Glutamatergic neuron (in vitro differentiated cells): ENCODE data around the gene VEGFA. TPM values are rescaled to one million over a fixed set of nuclear protein-coding genes. Genes with fewer than 3 reads are reported as not detected.
A peak's percentile ranks its signal among the peaks of the same experiment; 100 is the strongest.

Source experiments
- DNase-seq: peaks from one replicate; pipeline ENCODE4 v3.0.0; 2022
- H3K27ac Mint-ChIP-seq: one replicate; pipeline ENCODE4 v1.8.0; 2020; ENCODE audit warnings: mild to moderate bottlenecking, mixed read lengths, inconsistent platforms; ENCODE audit not compliant: unreplicated experiment
- H3K27me3 Mint-ChIP-seq: one replicate; pipeline ENCODE4 v1.8.0; 2020; ENCODE audit warnings: mild to moderate bottlenecking, moderate library complexity, mixed read lengths, inconsistent platforms; ENCODE audit not compliant: unreplicated experiment
- H3K36me3 Mint-ChIP-seq: one replicate; pipeline ENCODE4 v1.8.0; 2020; ENCODE audit warnings: mild to moderate bottlenecking, mixed read lengths, inconsistent platforms; ENCODE audit not compliant: unreplicated experiment
- H3K4me1 Mint-ChIP-seq: one replicate; pipeline ENCODE4 v1.8.0; 2020; ENCODE audit warnings: mild to moderate bottlenecking, low read depth, mixed read lengths, inconsistent platforms; ENCODE audit not compliant: unreplicated experiment
- H3K4me3 Mint-ChIP-seq: one replicate; pipeline ENCODE4 v1.8.0; 2020; ENCODE audit warnings: mild to moderate bottlenecking, mixed read lengths, inconsistent platforms; ENCODE audit not compliant: unreplicated experiment
- H3K9me3 Mint-ChIP-seq: one replicate; pipeline ENCODE4 v1.8.0; 2020; ENCODE audit warnings: mild to moderate bottlenecking, moderate library complexity, mixed read lengths, inconsistent platforms; ENCODE audit not compliant: unreplicated experiment
- CTCF ChIP-seq: fragments of 200-600 bp; sonication (generic); IDR thresholded peaks from one replicate; pipeline ENCODE4 v1.5.0; 2021; ENCODE audit not compliant: partially characterized antibody, unreplicated experiment
- total RNA-seq: library from RNA; stranded (reverse); fragmentation: NEBNext Ultra II Directional; extraction: Animal tissue kit (Norgen Biotek cat#: 25700); gene quantifications from one replicate; pipeline ENCODE4 v1.2.1, GENCODE V29; 2021; ENCODE audit not compliant: unreplicated experiment

Gene VEGFA
- total RNA-seq, 1 donor from 2014 or later = 21.6 TPM

- peaks cover 2% of the 10 kb centered on the region for H3K27me3 Mint-ChIP-seq
- H3K36me3 Mint-ChIP-seq = no peaks in the 10 kb centered on the region
- no peak for TF ChIP-seq CTCF
- no peak for DNase-seq
- no peak overlapping the region for H3K4me3 Mint-ChIP-seq
- H3K27ac Mint-ChIP-seq = no peak overlapping the region
- peaks cover 3% of the 10 kb centered on the region for H3K9me3 Mint-ChIP-seq
- H3K4me1 Mint-ChIP-seq = no peaks in the 10 kb centered on the region
Measured at GRCh38 chr6:43735642-43736199, 34.3 kb upstream of the VEGFA start.

DNA sequence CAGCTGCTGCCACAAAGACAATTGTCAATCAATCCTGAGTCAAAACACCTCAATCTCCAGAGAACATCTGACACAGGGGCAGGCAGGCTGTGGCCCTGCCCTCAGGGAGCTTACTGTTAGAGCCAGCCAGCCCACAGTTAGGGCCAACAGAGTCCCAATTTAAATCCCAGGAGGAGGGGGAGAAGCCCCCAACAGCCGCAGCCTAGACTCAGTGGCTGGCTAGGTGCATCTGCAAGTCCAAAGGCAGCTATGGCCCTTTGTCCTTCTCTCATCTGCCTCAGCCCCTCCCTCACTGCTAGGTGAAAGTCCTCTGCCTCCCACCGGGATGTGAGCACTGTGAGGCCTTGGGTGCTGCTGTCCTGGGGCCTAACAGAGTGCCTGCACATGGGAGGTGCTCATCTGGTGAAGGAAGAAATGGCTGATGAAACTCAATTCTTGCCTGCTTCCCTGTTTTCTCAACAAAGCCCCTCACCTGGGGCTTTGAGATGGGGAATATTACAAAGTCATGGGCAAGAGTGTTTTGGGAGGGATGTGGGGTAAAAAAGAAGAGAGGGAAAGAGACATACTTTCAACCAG, 33.7 kb upstream of the VEGFA start:
- Mint-ChIP-seq H3K4me1 (no peaks in the 10 kb centered on the region), H3K9me3 (peaks cover 3% of the 10 kb centered on the region), H3K27ac (no peak overlapping the region), H3K36me3 (no peaks in the 10 kb centered on the region), H3K4me3 (no peak overlapping the region), H3K27me3 (peaks cover 2% of the 10 kb centered on the region)
- no peak for DNase-seq
- TF ChIP-seq CTCF = no peak

- TF ChIP-seq CTCF = no peak
- H3K27ac Mint-ChIP-seq = no peak overlapping the region
- no peak for DNase-seq
Measured at GRCh38 chr6:43736844-43737243, 33.2 kb upstream of the VEGFA start.

DNA sequence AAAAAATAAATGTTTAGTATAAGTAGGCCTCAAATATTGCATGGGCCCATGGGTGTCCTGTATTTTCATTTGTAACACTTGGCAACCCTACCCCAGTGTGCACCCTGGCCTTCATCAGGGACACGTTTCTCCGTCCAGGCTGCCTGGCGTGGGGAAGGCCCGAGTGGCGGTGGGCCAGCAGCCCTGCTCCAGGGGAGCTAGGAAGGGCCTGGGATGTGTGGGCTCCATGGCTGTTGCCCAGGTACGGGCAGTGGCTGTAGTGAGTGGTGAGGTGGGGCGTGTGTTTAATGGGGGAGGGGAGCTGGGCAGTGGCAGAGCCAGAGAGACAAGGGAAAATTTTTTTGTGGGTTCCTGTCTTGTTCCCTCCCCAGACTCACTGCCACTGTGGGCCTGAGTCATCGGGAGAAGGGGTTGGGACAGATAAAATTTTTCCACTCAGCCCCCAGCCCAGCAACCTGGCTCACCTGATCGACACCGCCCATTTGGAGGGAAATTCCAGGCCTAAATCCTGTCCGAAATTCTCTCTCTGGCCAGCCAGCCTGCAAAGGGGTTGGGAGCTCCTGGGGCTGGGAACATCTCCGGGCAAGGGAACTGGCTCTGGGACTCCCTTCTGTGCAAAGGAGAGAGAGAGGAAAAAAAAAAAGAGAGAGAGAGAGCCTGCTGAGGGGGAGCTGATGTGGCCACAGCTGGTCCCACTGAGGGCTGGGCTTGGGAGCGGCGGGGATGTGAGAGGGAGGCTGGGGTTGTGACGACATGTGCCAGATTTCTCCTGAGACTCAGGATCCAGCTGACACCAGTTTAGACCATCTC, 32.5 kb upstream of the VEGFA start:
- peak; percentile 73 for DNase-seq
- no peaks in the 10 kb centered on the region for H3K4me1 Mint-ChIP-seq
- H3K4me3 Mint-ChIP-seq = no peak overlapping the region
- peaks cover 3% of the 10 kb centered on the region for H3K9me3 Mint-ChIP-seq
- no peak for TF ChIP-seq CTCF
- peak overlapping the region; percentile 52 for H3K27ac Mint-ChIP-seq
- no peaks in the 10 kb centered on the region for H3K36me3 Mint-ChIP-seq
- H3K27me3 Mint-ChIP-seq = peaks cover 2% of the 10 kb centered on the region

More at GRCh38 chr6:43736844-43737243, 33.2 kb upstream of the VEGFA start:
- Mint-ChIP-seq H3K27me3 (peaks cover 2% of the 10 kb centered on the region), H3K9me3 (peaks cover 3% of the 10 kb centered on the region), H3K36me3 (no peaks in the 10 kb centered on the region), H3K4me1 (no peaks in the 10 kb centered on the region), H3K4me3 (no peak overlapping the region)

DNA sequence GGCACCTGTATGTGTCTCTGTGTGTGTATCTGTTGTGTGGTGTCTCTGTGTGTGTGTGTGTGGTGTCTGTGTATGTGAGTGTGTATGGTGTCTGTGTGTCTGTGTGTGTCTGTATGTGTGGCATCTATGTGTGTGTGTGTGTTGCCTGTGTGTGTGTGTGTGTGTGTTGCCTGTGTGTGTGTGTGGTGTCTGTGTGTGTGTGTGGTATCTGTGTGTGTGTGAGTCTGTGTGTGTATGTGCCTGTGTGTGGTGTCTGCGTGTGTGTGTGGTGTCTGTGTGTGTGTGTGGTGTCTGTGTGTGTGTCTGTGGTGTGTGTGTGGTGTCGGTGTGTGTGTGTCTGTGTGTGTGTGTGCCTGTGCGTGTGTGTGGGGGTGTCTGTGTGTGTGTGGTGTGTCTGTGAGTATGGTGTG, 31.7 kb upstream of the VEGFA start:
- H3K27me3 Mint-ChIP-seq = peaks cover 2% of the 10 kb centered on the region
- peaks cover 5% of the 10 kb centered on the region for H3K9me3 Mint-ChIP-seq
- no peak overlapping the region for H3K4me3 Mint-ChIP-seq
- TF ChIP-seq CTCF = no peak
- H3K4me1 Mint-ChIP-seq = no peaks in the 10 kb centered on the region
- H3K36me3 Mint-ChIP-seq = no peaks in the 10 kb centered on the region
- H3K27ac Mint-ChIP-seq = peak overlapping the region; percentile 52
- no peak for DNase-seq
